Measurements from ENCODE around the gene NLGN1.

DNA sequence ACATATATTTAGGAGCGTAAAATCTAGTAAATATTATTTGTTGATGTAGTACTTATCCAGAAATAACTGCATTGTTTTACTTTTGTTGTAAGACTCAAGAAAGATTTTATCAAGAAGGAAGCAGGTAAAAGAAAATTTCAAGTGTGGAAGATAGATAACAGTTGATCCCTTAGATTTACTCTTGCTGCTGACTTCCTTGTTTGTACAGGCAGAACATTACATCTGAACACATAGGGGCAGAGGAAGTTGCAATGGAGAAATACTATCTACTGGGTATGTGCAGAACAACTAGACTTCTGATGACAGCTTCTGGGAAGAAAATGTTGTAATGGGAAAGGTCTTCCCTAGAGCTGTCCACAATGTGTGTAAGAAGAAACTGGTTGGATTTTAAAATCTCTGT, 350.6 kb downstream of the NLGN1 start:
- no peak for TF ChIP-seq POLR2A (IDR thresholded peaks at IDR 0.05)
- TF ChIP-seq, protein P1, sequence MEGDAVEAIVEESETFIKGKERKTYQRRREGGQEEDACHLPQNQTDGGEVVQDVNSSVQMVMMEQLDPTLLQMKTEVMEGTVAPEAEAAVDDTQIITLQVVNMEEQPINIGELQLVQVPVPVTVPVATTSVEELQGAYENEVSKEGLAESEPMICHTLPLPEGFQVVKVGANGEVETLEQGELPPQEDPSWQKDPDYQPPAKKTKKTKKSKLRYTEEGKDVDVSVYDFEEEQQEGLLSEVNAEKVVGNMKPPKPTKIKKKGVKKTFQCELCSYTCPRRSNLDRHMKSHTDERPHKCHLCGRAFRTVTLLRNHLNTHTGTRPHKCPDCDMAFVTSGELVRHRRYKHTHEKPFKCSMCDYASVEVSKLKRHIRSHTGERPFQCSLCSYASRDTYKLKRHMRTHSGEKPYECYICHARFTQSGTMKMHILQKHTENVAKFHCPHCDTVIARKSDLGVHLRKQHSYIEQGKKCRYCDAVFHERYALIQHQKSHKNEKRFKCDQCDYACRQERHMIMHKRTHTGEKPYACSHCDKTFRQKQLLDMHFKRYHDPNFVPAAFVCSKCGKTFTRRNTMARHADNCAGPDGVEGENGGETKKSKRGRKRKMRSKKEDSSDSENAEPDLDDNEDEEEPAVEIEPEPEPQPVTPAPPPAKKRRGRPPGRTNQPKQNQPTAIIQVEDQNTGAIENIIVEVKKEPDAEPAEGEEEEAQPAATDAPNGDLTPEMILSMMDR (IDR thresholded peaks at IDR 0.05) = no peak

Data from lower leg skin (tissue), 3 donors.